Nephron progenitor cell (in vitro differentiated cells): ENCODE measurements around the gene OAS3.
A peak's percentile ranks its signal among the peaks of the same experiment; 100 is the strongest.

ENCODE experiments used
- DNase-seq: peaks from one replicate; pipeline ENCODE4 v3.0.0; 2021
- H3K27ac Mint-ChIP-seq: 2 replicates; pipeline ENCODE4 v1.8.0; 2021; ENCODE audit warnings: mild to moderate bottlenecking, moderate library complexity, mixed read lengths
- H3K27me3 Mint-ChIP-seq: 2 replicates; pipeline ENCODE4 v1.8.0; 2021; ENCODE audit warnings: mild to moderate bottlenecking, low read depth, mixed read lengths; ENCODE audit not compliant: poor library complexity
- H3K36me3 Mint-ChIP-seq: 2 replicates; pipeline ENCODE4 v1.8.0; 2021; ENCODE audit warnings: low read depth, mixed read lengths
- H3K4me1 Mint-ChIP-seq: 2 replicates; pipeline ENCODE4 v1.8.0; 2021; ENCODE audit warnings: mixed read lengths
- H3K4me3 Mint-ChIP-seq: 2 replicates; pipeline ENCODE4 v1.8.0; 2021; ENCODE audit warnings: mild to moderate bottlenecking, moderate library complexity, mixed read lengths
- H3K9me3 Mint-ChIP-seq: 2 replicates; pipeline ENCODE4 v1.8.0; 2021; ENCODE audit warnings: mild to moderate bottlenecking, moderate library complexity, mixed read lengths
- CTCF ChIP-seq: fragments of 200-600 bp; sonication (generic); IDR thresholded peaks from 2 replicates; pipeline ENCODE4 v1.5.0; 2021; ENCODE audit warnings: antibody characterized with exemption

Gene OAS3

GRCh38 chr12:112998987-112999767 lies 60.9 kb downstream of the OAS3 start:
- Mint-ChIP-seq H3K4me3 (no peak overlapping the region), H3K9me3 (peaks cover 14% of the 10 kb centered on the region), H3K36me3 (no peaks in the 10 kb centered on the region), H3K27ac (no peak overlapping the region), H3K4me1 (no peaks in the 10 kb centered on the region), H3K27me3 (peaks cover 44% of the 10 kb centered on the region)
- no peak for TF ChIP-seq CTCF
- no peak for DNase-seq

- Mint-ChIP-seq H3K27ac (no peak overlapping the region), H3K27me3 (peaks cover 47% of the 10 kb centered on the region), H3K4me1 (no peaks in the 10 kb centered on the region), H3K9me3 (peaks cover 14% of the 10 kb centered on the region), H3K4me3 (no peak overlapping the region), H3K36me3 (no peaks in the 10 kb centered on the region)
- TF ChIP-seq CTCF = no peak
- no peak for DNase-seq
Observed at GRCh38 chr12:113000433-113000832, 62.2 kb downstream of the OAS3 start.

GRCh38 chr12:113002155-113002554 lies 63.9 kb downstream of the OAS3 start:
- Mint-ChIP-seq H3K27me3 (peaks cover 43% of the 10 kb centered on the region), H3K36me3 (no peaks in the 10 kb centered on the region), H3K4me1 (no peaks in the 10 kb centered on the region), H3K4me3 (no peak overlapping the region), H3K9me3 (peaks cover 13% of the 10 kb centered on the region), H3K27ac (no peak overlapping the region)
- DNase-seq = no peak
- no peak for TF ChIP-seq CTCF

- H3K36me3 Mint-ChIP-seq = no peaks in the 10 kb centered on the region
- H3K27ac Mint-ChIP-seq = no peak overlapping the region
- H3K4me1 Mint-ChIP-seq = no peaks in the 10 kb centered on the region
- H3K27me3 Mint-ChIP-seq = peaks cover 43% of the 10 kb centered on the region
- no peak overlapping the region for H3K4me3 Mint-ChIP-seq
- peaks cover 8% of the 10 kb centered on the region for H3K9me3 Mint-ChIP-seq
- DNase-seq = no peak
- TF ChIP-seq CTCF = no peak
Observed at GRCh38 chr12:113002676-113003075, 64.4 kb downstream of the OAS3 start.

- no peak overlapping the region for H3K4me3 Mint-ChIP-seq
- H3K9me3 Mint-ChIP-seq = peaks cover 5% of the 10 kb centered on the region
- H3K27me3 Mint-ChIP-seq = peaks cover 50% of the 10 kb centered on the region
- no peak for DNase-seq
- H3K36me3 Mint-ChIP-seq = no peaks in the 10 kb centered on the region
- H3K4me1 Mint-ChIP-seq = no peaks in the 10 kb centered on the region
- TF ChIP-seq CTCF = no peak
- H3K27ac Mint-ChIP-seq = no peak overlapping the region
Observed at GRCh38 chr12:113003636-113004035, 65.4 kb downstream of the OAS3 start.

- Mint-ChIP-seq H3K36me3 (no peaks in the 10 kb centered on the region), H3K4me1 (no peaks in the 10 kb centered on the region), H3K4me3 (no peak overlapping the region), H3K9me3 (no peaks in the 10 kb centered on the region), H3K27me3 (peaks cover 57% of the 10 kb centered on the region), H3K27ac (no peak overlapping the region)
- peak; percentile 34 for TF ChIP-seq CTCF
- peak; percentile 15 for DNase-seq
Observed at GRCh38 chr12:113005762-113006161, 67.5 kb downstream of the OAS3 start.
